Left lung (tissue), 10 donors: ENCODE data around the gene TANGO2. TPM values are rescaled to one million over a fixed set of nuclear protein-coding genes. Genes with fewer than 3 reads are reported as not detected.

Experiments used
- ATAC-seq: fragments of 200-7000 bp; cut with Tn5 transposase; one replicate; pipeline ENCODE4 v1.9.1; 2020; ENCODE audit warnings: moderate library complexity
- DNase-seq, 4 donors: peaks; one replicate each; pipeline ENCODE4 v3.0.0-alpha.2; 2013 to 2020
- H3K27ac ChIP-seq, 2 donors: fragments of 200-600 bp; sonication (generic) in 1 of 2; one replicate each; pipeline versions ENCODE4 v1.5.0 to v1.8.0; 2020 to 2021
- H3K27me3 ChIP-seq, 2 donors: fragments of 200-600 bp; sonication (generic) in 1 of 2; one replicate each; pipeline versions ENCODE4 v1.5.0 to v1.8.0; 2020 to 2021
- H3K36me3 ChIP-seq, 2 donors: fragments of 200-600 bp; sonication (generic) in 1 of 2; one replicate each; pipeline versions ENCODE4 v1.5.0 to v1.8.0; 2020 to 2021
- H3K4me1 ChIP-seq, 2 donors: fragments of 200-600 bp; one replicate each; pipeline ENCODE4 v1.8.0; 2021
- H3K4me3 ChIP-seq, 2 donors: fragments of 200-600 bp; sonication (generic) in 1 of 2; one replicate each; pipeline versions ENCODE4 v1.5.0 to v1.8.0; 2020 to 2021; ENCODE audit warnings: mild to moderate bottlenecking in 1 of 2
- H3K9me3 ChIP-seq, 2 donors: fragments of 200-600 bp; sonication (generic) in 1 of 2; one replicate each; pipeline versions ENCODE4 v1.5.0 to v1.8.0; 2020 to 2021
- intact Hi-C, 2 donors: fragments of 100-400 bp; cut with DNase I; formaldehyde crosslinking; loops; one replicate each; pipeline versions ENCODE4 v1.11.2 to v1.14.2; 2022
- microRNA-seq, 2 donors: library from miRNA; unstranded; fragments of <30 nt; microRNA quantifications; one replicate each; pipeline ENCODE4, GENCODE V29; 2019
- polyA plus RNA-seq, 6 donors: library from polyadenylated mRNA; unstranded; fragments of 120-200 nt; gene quantifications; one replicate each; pipeline ENCODE4 v1.2.1, GENCODE V29; 2013; ENCODE audit not compliant: insufficient read length in 6 of 6
- total RNA-seq, 2 donors: library from RNA; stranded (reverse); fragmentation: NEBNext Ultra II Directional; extraction: Animal tissue kit (Norgen Biotek cat#: 25700); gene quantifications; one replicate each; pipeline ENCODE4 v1.2.1, GENCODE V29; 2021
- TF ChIP-seq, protein P1 (sequence below), 2 donors: fragments of 200-600 bp; sonication (generic) in 1 of 2; IDR thresholded peaks; one replicate each; pipeline versions ENCODE4 v1.5.0 to v1.8.0; 2021; ENCODE audit warnings: antibody characterized with exemption in 2 of 2
- donor health status: DM: no; HTN: yes; CAD: no.
- donor health status: DM: no; HTN: no; CAD: no.

The TANGO2 gene
- total and polyA plus RNA-seq, 8 donors, result 10.9 to 47.2 (median 13.6) TPM

DNA sequence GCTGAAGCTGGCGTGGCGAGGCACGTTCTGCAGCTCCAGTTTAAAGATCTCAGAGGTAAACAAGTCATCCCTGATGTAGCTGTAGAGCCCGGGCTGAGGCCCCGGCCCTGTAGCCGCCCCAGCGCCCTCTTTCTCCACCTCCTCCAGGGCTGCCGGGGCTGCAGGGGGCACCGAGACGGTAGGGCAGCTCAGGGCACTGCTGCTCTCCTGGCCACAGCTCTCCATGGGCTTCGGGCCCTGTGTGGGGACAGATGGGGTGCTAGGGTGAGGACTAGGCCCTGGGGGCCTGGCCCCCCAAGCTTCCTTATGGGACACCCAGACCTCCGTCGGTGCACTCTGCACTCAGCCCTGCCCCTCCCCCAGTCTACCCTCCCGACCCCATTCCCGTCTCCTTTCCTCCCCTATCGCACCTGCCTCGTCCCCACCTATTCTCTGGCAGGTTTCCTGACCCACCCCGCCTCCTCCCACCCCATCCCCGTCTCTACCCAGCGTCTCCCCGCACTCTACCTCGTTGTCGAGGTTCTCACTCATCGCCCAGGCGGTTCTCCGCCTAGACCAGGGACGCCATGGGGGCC, 95.6 kb downstream of the TANGO2 start:
- intact Hi-C loops, result no loop called here
- peaks cover 0 to 71% of the 10 kb centered on the region in 2 donors for H3K36me3 ChIP-seq
- H3K27ac ChIP-seq, result peak overlapping the region; percentile 61 to 86
- ATAC-seq (peak; percentile 1), DNase-seq (peak in 1 of 4 donors; percentile 78)
- peaks cover 13 to 45% of the 10 kb centered on the region in 2 donors for H3K4me1 ChIP-seq
- TF ChIP-seq, protein P1, sequence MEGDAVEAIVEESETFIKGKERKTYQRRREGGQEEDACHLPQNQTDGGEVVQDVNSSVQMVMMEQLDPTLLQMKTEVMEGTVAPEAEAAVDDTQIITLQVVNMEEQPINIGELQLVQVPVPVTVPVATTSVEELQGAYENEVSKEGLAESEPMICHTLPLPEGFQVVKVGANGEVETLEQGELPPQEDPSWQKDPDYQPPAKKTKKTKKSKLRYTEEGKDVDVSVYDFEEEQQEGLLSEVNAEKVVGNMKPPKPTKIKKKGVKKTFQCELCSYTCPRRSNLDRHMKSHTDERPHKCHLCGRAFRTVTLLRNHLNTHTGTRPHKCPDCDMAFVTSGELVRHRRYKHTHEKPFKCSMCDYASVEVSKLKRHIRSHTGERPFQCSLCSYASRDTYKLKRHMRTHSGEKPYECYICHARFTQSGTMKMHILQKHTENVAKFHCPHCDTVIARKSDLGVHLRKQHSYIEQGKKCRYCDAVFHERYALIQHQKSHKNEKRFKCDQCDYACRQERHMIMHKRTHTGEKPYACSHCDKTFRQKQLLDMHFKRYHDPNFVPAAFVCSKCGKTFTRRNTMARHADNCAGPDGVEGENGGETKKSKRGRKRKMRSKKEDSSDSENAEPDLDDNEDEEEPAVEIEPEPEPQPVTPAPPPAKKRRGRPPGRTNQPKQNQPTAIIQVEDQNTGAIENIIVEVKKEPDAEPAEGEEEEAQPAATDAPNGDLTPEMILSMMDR (IDR thresholded peaks at IDR 0.05), result no peak
- peak overlapping the region; percentile 82 to 88 for H3K4me3 ChIP-seq
- H3K9me3 ChIP-seq, result no peaks in the 10 kb centered on the region
- H3K27me3 ChIP-seq, result no peaks in the 10 kb centered on the region

Small RNAs within 50 kb of the gene (microRNA-seq; reads per million reads assigned to microRNA genes)
- 887 to 899 reads per million in 2 donors for gene MIR185
- 0.14 to 0.34 reads per million in 2 donors for gene MIR6816

Other genes starting within 250 kb of the TANGO2 start
- 1 to 10 TPM; 6.7 to 7.9 TPM for gene GNB1L, start 166.2 kb upstream of the TANGO2 start, total RNA-seq
- gene GNB1L, start 166.2 kb upstream of the TANGO2 start, polyA plus RNA-seq, result 1 to 10 TPM; 4.3 to 7.2 (median 5.2) TPM
- gene RTL10, start 166.2 kb upstream of the TANGO2 start, total RNA-seq, result 10 to 100 TPM; 21.4 to 28.0 TPM
- gene RTL10, start 166.2 kb upstream of the TANGO2 start, polyA plus RNA-seq, result 10 to 100 TPM; 18.4 to 34.7 (median 29.5) TPM
- 100 to 1,000 TPM; 191 to 249 TPM for gene COMT, start 79.3 kb upstream of the TANGO2 start, total RNA-seq
- 100 to 1,000 TPM in 3 of 6 donors, 10 to 100 TPM in 3; 90.1 to 121 (median 97.2) TPM for gene COMT, start 79.3 kb upstream of the TANGO2 start, polyA plus RNA-seq
- 10 to 100 TPM; 36.5 to 42.8 TPM for gene TXNRD2, start 79.3 kb upstream of the TANGO2 start, total RNA-seq
- 10 to 100 TPM; 17.6 to 24.2 (median 20.7) TPM for gene TXNRD2, start 79.3 kb upstream of the TANGO2 start, polyA plus RNA-seq
- 10 to 100 TPM; 18.2 to 22.4 TPM for gene ARVCF, start 4.3 kb upstream of the TANGO2 start, total RNA-seq
- gene ARVCF, start 4.3 kb upstream of the TANGO2 start, polyA plus RNA-seq, result 10 to 100 TPM; 21.0 to 40.3 (median 26.7) TPM
- 10 to 100 TPM; 28.9 to 34.9 TPM for gene DGCR8, start 59.1 kb downstream of the TANGO2 start, total RNA-seq
- gene DGCR8, start 59.1 kb downstream of the TANGO2 start, polyA plus RNA-seq, result 10 to 100 TPM; 42.2 to 63.2 (median 46.8) TPM
- gene RANBP1, start 95.0 kb downstream of the TANGO2 start, total RNA-seq, result 100 to 1,000 TPM in 1 of 2 donors, 10 to 100 TPM in 1; 63.7 to 111 TPM
- gene RANBP1, start 95.0 kb downstream of the TANGO2 start, polyA plus RNA-seq, result 100 to 1,000 TPM; 134 to 184 (median 154) TPM
- 10 to 100 TPM; 40.9 to 60.4 TPM for gene TRMT2A, start 96.1 kb downstream of the TANGO2 start, total RNA-seq
- 10 to 100 TPM; 39.3 to 54.9 (median 46.6) TPM for gene TRMT2A, start 96.1 kb downstream of the TANGO2 start, polyA plus RNA-seq
- 10 to 100 TPM; 63.0 to 81.8 TPM for gene ZDHHC8, start 110.7 kb downstream of the TANGO2 start, total RNA-seq
- gene ZDHHC8, start 110.7 kb downstream of the TANGO2 start, polyA plus RNA-seq, result 10 to 100 TPM; 34.4 to 56.1 (median 43.7) TPM
- 1 to 10 TPM; 1.1 to 1.4 TPM for gene CCDC188, start 129.9 kb downstream of the TANGO2 start, total RNA-seq
- gene CCDC188, start 129.9 kb downstream of the TANGO2 start, polyA plus RNA-seq, result 1 to 10 TPM; 1.1 to 3.9 (median 2.0) TPM
- gene RTN4R, start 247.2 kb downstream of the TANGO2 start, total RNA-seq, result 10 to 100 TPM in 1 of 2 donors, 1 to 10 TPM in 1; 8.9 to 10.9 TPM
- 1 to 10 TPM; 3.7 to 9.5 (median 5.9) TPM for gene RTN4R, start 247.2 kb downstream of the TANGO2 start, polyA plus RNA-seq